GM12875 (cell line): ENCODE data around the gene SLC10A7.

Experiments used
- H3K4me3 ChIP-seq: one replicate; pipeline ENCODE4 v1.5.1; 2011; ENCODE audit warnings: low read depth, low read length, control low read depth
- CTCF ChIP-seq: IDR thresholded peaks from 2 replicates; pipeline ENCODE4 v1.5.1; 2011; ENCODE audit warnings: low read depth, mild to moderate bottlenecking, control low read depth, inconsistent platforms, low read length, moderate library complexity, borderline replicate concordance; ENCODE audit not compliant: insufficient read depth

The SLC10A7 gene

GRCh38 chr4:146273204-146273901 lies 248.4 kb downstream of the SLC10A7 start:
- no peak overlapping the region for H3K4me3 ChIP-seq
- TF ChIP-seq CTCF, result no peak

GRCh38 chr4:146271466-146271865 lies 250.3 kb downstream of the SLC10A7 start:
- TF ChIP-seq CTCF, result no peak
- no peak overlapping the region for H3K4me3 ChIP-seq

- TF ChIP-seq CTCF, result no peak
- H3K4me3 ChIP-seq, result no peak overlapping the region
Measured at GRCh38 chr4:146269228-146269653, 252.5 kb downstream of the SLC10A7 start.

- H3K4me3 ChIP-seq, result no peak overlapping the region
- TF ChIP-seq CTCF, result no peak
Measured at GRCh38 chr4:146267826-146268225, 253.9 kb downstream of the SLC10A7 start.

- TF ChIP-seq CTCF, result no peak
- H3K4me3 ChIP-seq, result no peak overlapping the region
Measured at GRCh38 chr4:146265950-146266490, 255.7 kb downstream of the SLC10A7 start.

- no peak for TF ChIP-seq CTCF
- H3K4me3 ChIP-seq, result no peak overlapping the region
Measured at GRCh38 chr4:146263793-146264192, 257.9 kb downstream of the SLC10A7 start.

- no peak for TF ChIP-seq CTCF
- no peak overlapping the region for H3K4me3 ChIP-seq
Measured at GRCh38 chr4:146261041-146261440, 260.7 kb downstream of the SLC10A7 start.
